Amygdala (tissue), 56 donors: ENCODE measurements around the gene PMCH.
"Not testable (repeated sequence)": the region's sequence is repeated elsewhere in the genome, so short reads cannot be mapped to it uniquely, and the experiment has no call there.

Source experiments
- DNase-seq, 56 donors: peaks; one replicate each; lab custom pipeline; 2025; lab: John Stamatoyannopoulos, UW

The PMCH gene

DNA sequence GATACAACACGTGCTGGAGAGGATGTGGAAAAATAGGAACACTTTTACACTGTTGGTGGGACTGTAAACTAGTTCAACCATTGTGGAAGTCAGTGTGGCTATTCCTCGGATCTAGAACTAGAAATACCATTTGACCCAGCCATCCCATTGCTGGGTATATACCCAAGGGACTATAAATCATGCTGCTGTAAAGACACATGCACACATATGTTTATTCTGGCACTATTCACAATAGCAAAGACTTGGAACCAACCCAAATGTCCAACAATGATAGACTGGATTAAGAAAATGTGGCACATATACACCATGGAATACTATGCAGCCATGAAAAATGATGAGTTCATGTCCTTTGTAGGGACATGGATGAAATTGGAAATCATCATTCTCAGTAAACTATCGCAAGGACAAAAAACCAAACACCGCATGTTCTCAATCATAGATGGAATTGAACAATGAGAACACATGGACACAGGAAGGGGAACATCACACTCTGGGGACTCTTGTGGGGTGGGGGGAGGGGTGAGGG, 50.5 kb downstream of the PMCH start:
- DNase-seq, result not testable (repeated sequence)
